ENCODE measurements around the gene CADPS2. TPM values are rescaled to one million over a fixed set of nuclear protein-coding genes. Genes with fewer than 3 reads are reported as not detected.

CADPS2 gene
- total and polyA plus RNA-seq, 2 of the 8 experiments (the other 6 are each of a cell fraction or from before 2014, with no cell fraction given) = 8.9 to 22.3 TPM

DNA sequence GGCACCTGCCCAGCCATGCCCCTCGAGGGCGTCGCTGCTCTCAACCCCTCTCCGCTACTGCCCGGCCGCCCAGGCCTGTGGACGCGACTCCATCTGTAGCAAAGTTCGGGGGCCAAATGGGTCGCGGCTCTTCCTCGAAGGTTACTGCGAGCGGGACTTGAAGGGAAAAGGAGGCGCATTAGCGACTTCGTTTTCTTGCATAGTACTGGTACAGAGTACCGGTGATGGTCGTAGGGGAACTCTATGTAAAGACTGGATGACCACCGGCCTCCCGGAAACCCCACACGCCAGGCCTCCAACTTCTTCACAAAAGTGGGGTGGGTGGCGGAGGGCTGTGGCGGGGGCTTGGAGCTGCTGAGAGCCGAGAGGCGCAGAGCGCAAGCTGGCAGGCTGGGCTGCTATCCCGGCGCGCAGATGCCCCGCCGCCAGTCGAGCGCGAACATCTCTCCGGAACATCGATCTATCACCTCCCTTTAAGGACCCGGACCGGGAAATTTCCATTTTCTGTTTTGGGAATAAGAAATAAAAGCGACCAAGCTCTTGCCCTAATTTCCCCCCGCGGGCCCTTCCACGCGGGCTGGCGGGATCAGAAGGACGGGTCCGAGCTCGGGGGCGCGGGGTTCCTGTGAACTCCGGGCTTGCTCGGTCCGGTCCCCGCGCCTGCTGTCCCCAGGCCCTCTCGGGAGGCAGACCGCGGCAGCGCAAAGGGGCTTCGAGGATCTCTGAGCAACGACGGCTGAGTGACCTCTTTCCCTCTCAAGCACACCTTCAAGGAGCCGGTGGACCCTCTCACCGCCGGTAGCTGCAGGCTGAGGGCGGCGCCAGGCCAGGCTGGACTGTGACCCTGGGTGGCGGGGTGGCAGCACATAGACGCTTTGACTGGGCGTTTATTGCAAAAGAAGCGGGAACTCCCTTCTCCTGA is 569.5 kb downstream of the CADPS2 start:
- no peak for FAIRE-seq
- Histone ChIP-seq H2BK12ac (ENCODE audit: low read depth, low read length) (peak overlapping the region; percentile 72; the same call in 1 of the 2 replicates), H3K23ac (ENCODE audit: insufficient read length) (no peak overlapping the region), H3K9me3 (ENCODE audit: insufficient read depth in 2 of 2, low read depth in 1 of 2, low read length in 1 of 2) (no peaks in the 10 kb centered on the region), H4K5ac (ENCODE audit: insufficient read length, low read depth, low read length) (no peak overlapping the region), H3K4me2 (ENCODE audit: insufficient read depth in 1 of 2, low read depth in 2 of 2, low read length in 2 of 2) (peak overlapping the region; percentile 92), H3K79me2 (ENCODE audit: control insufficient read depth in 1 of 2, insufficient read depth in 2 of 2, low read length in 2 of 2) (no peaks in the 10 kb centered on the region), H4K20me1 (replicated peaks in 1 of 2; ENCODE audit: control insufficient read depth in 1 of 2, insufficient read depth in 2 of 2, low read length in 2 of 2) (no peaks in the 10 kb centered on the region), H3K4me3 (ENCODE audit: extremely low read depth in 1 of 4, insufficient read depth in 2 of 4, low read depth in 3 of 4, low read length in 4 of 4) (peak overlapping the region; percentile 29 to 64 (median 51)), H2AK5ac (ENCODE audit: low read depth, low read length) (no peak overlapping the region), H3K56ac (replicated peaks; ENCODE audit: insufficient read length, low read depth, low read length) (no peak overlapping the region), H3K9ac (replicated peaks in 1 of 4; ENCODE audit: extremely low read depth in 1 of 4, low read depth in 3 of 4, low read length in 3 of 4) (peak overlapping the region in 2 of 4 experiments; percentile 20 to 38; a peak in 4 of 7 replicates), H4K8ac (ENCODE audit: extremely low read depth, insufficient read depth, low read length) (0 out of 2 replicates have a peak overlapping the region, but pooled peaks have one; percentile 9), H3K36me3 (ENCODE audit: control insufficient read depth in 2 of 4, insufficient read depth in 4 of 4, low read length in 3 of 4) (no peaks in the 10 kb centered on the region), H3K4ac (replicated peaks; ENCODE audit: insufficient read length, low read depth, low read length) (no peak overlapping the region), H2BK15ac (ENCODE audit: low read length) (peak overlapping the region; percentile 24; the same call in 1 of the 2 replicates), H3K14ac (ENCODE audit: insufficient read length) (no peak overlapping the region), H2BK5ac (ENCODE audit: low read depth, low read length) (peak overlapping the region; percentile 31; the same call in 1 of the 2 replicates), H3K79me1 (ENCODE audit: low read depth, low read length) (no peaks in the 10 kb centered on the region), H4K91ac (replicated peaks; ENCODE audit: insufficient read length, low read length) (no peak overlapping the region), H3K18ac (ENCODE audit: extremely low read depth, low read length) (peak overlapping the region; percentile 32; the same call in 1 of the 2 replicates), H2BK120ac (replicated peaks; ENCODE audit: low read depth, low read length) (no peak overlapping the region), H3K27ac (ENCODE audit: low read depth, low read length) (no peak overlapping the region), H2BK20ac (ENCODE audit: low read length) (no peak overlapping the region), H2AFZ (ENCODE audit: low read length) (no peak overlapping the region; the same call in 1 of the 2 replicates), H3K23me2 (ENCODE audit: low read depth, low read length) (peaks cover 17% of the 10 kb centered on the region; the same call in 1 of the 2 replicates), H3K27me3 (replicated peaks in 1 of 4; ENCODE audit: control insufficient read depth in 3 of 4, extremely low read depth in 1 of 4, insufficient read depth in 3 of 4, low read length in 3 of 4) (peaks cover 20 to 56% (median 39%) of the 10 kb centered on the region in 4 experiments), H3K4me1 (replicated peaks in 1 of 4; ENCODE audit: control insufficient read depth in 3 of 4, insufficient read depth in 4 of 4, low read length in 3 of 4) (peaks cover 3 to 23% (median 11%) of the 10 kb centered on the region in 4 experiments; a peak in 6 of 7 replicates)
- POLR2A ChIA-PET (ENCODE audit: partially characterized antibody) = interaction anchor here (0.6 to 3.2 kb wide), 10 partner anchors 10 to 864 kb away, joined by 3 to 26 read pairs (median 4); partner anchors contain the start of gene FEZF1
- DNase-seq (ENCODE audit: low read depth in 1 of 2, low spot score in 2 of 2) = peak in 1 of 2 experiments; percentile 81
- 1% methylated on average over 66 of the region's 71 CpGs; no CpG with 5 or more reads in 1 of the 2 experiments for WGBS, 2 experiments (ENCODE audit: extremely low coverage in 1 of 2, insufficient coverage in 1 of 2, insufficient read length in 1 of 2, insufficient replicate concordance in 2 of 2, low coverage in 1 of 2, low lambda C conversion rate in 2 of 2, missing lambda C conversion rate in 1 of 2)
- CTCF ChIA-PET (ENCODE audit: partially characterized antibody) = interaction anchor here (0.9 to 2.7 kb wide), 15 partner anchors 11 to 218 kb away, joined by 3 to 10 read pairs (median 4); no protein-coding TSS in a partner anchor
- TF ChIP-seq ASH2L (IDR thresholded peaks at IDR 0.05; ENCODE audit: low read length) (peak; percentile 42), HDAC6 (IDR thresholded peaks at IDR 0.05; ENCODE audit: low read depth, low read length) (no peak), RAD21 (IDR thresholded peaks at IDR 0.05 in 1 of 2, conservative IDR thresholded peaks at IDR 0.05 in 1 of 2; ENCODE audit: low read depth in 2 of 2, low read length in 2 of 2) (0 out of 4 replicates have a peak, but pooled peaks of 1 of the 2 experiments have one; percentile 10), SUZ12 (IDR thresholded peaks at IDR 0.05; ENCODE audit: low read length) (peak; percentile 88), BCL11A (IDR thresholded peaks at IDR 0.05; ENCODE audit: low read depth in 2 of 2, low read length in 2 of 2) (no peak), KDM4A (IDR thresholded peaks at IDR 0.05; ENCODE audit: low read depth, low read length, severe bottlenecking) (peak; percentile 71)
- TF ChIP-seq, protein P1, sequence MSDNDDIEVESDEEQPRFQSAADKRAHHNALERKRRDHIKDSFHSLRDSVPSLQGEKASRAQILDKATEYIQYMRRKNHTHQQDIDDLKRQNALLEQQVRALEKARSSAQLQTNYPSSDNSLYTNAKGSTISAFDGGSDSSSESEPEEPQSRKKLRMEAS (IDR thresholded peaks at IDR 0.05) = peak; percentile 84
- TF ChIP-seq, protein P2, sequence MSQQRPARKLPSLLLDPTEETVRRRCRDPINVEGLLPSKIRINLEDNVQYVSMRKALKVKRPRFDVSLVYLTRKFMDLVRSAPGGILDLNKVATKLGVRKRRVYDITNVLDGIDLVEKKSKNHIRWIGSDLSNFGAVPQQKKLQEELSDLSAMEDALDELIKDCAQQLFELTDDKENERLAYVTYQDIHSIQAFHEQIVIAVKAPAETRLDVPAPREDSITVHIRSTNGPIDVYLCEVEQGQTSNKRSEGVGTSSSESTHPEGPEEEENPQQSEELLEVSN (IDR thresholded peaks at IDR 0.05) = peak; percentile 95

Data from H1 (cell line).